Adrenal gland (tissue), 12 donors: ENCODE data around the gene BOD1. TPM values are rescaled to one million over a fixed set of nuclear protein-coding genes. Genes with fewer than 3 reads are reported as not detected.

Experiments
- DNase-seq, 7 donors: peaks; one replicate each; pipeline ENCODE4 v3.0.0-alpha.2; 2019 to 2020
- H3K27ac ChIP-seq, 5 donors: fragments of 200-600 bp; sonication (generic) in 4 of 5; 1 replicate in 3 of 5; 2 replicates in 2 of 5; pipeline versions ENCODE4 v1.5.1 to v1.8.0; 2016 to 2020; ENCODE audit warnings: mild to moderate bottlenecking in 1 of 5
- H3K27me3 ChIP-seq: fragments of 200-600 bp; 2 replicates; pipeline ENCODE4 v1.8.0; 2021
- H3K36me3 ChIP-seq, 2 donors: fragments of 200-600 bp; replicated peaks in 1 of 2; 1 replicate in 1 of 2; 2 replicates in 1 of 2; pipeline versions ENCODE4 v1.5.1 to v1.8.0; 2018 to 2022
- H3K4me1 ChIP-seq, 2 donors: fragments of 200-600 bp; replicated peaks in 1 of 2; 1 replicate in 1 of 2; 2 replicates in 1 of 2; pipeline versions ENCODE4 v1.5.1 to v1.8.0; 2018 to 2021
- H3K4me3 ChIP-seq, 4 donors: fragments of 200-600 bp; sonication (generic) in 3 of 4; one replicate each; pipeline ENCODE4 v1.5.1; 2016 to 2018
- H3K9me3 ChIP-seq, 3 donors: fragments of 200-600 bp; sonication (generic) in 1 of 3; replicated peaks in 1 of 3; 1 replicate in 2 of 3; 2 replicates in 1 of 3; pipeline versions ENCODE4 v1.5.1 to v1.8.0; 2016 to 2021
- CTCF ChIP-seq, 6 experiments: fragments of 450-650 bp in 4 of 6; fragments of 200-600 bp in 2 of 6; sonication (generic) in 1 of 6; IDR thresholded peaks; 1 replicate in 5 of 6; 2 replicates in 1 of 6; pipeline versions ENCODE4 v1.5.1 to v1.8.0; 2016 to 2021; ENCODE audit warnings: antibody characterized with exemption in 6 of 6, mild to moderate bottlenecking in 2 of 6, moderate library complexity in 1 of 6
- POLR2A ChIP-seq, 2 donors: fragments of 450-650 bp; IDR thresholded peaks; one replicate each; pipeline ENCODE4 v1.6.1; 2017; ENCODE audit warnings: antibody characterized with exemption in 2 of 2, mild to moderate bottlenecking in 2 of 2, moderate library complexity in 1 of 2
- WGBS, 4 donors: extraction: QIAGEN DNeasy Blood & Tissue Kit in 2 of 4; methylation state at CpG; one replicate each; pipeline versions ENCODE4 v1.1.5 to v1.1.7; 2013 to 2017; 5-methylcytosine and 5-hydroxymethylcytosine counted together
- intact Hi-C, 2 donors: fragments of 100-400 bp; cut with DNase I; formaldehyde crosslinking; loops; one replicate each; pipeline versions ENCODE4 v1.14.1 to v1.15.0; 2022 to 2023
- polyA plus RNA-seq, 3 donors: library from polyadenylated mRNA; stranded (reverse); fragments of 200-250 nt in 2 of 3; fragments of 350-450 nt in 1 of 3; fragmentation: Illumina TruSeq in 1 of 3; extraction: RNeasy Lipid Tissue Mini Kit (QIAGEN cat#74804) in 1 of 3; gene quantifications; one replicate each; pipeline ENCODE4 v1.2.3, GENCODE V29; 2013 to 2014
- total RNA-seq, 9 donors: library from RNA; depleted of rRNA in 4 of 9; stranded (reverse); fragments of >200 nt in 4 of 9; fragments of 120-200 nt in 1 of 9; fragmentation: NEBNext Ultra II Directional in 1 of 9; extraction: Animal tissue kit (Norgen Biotek cat#: 25700) in 1 of 9; gene quantifications; one replicate each; pipeline versions ENCODE4 v1.1.0 to v1.2.4, GENCODE V29; 2013 to 2023
- donor health status: healthy with polysubstance abuse.
- donor health status: Bipolar disorder and iron deficiency.
- donor health status: DM: yes; HTN: yes; CAD: no.
- donor health status: DM: no; HTN: no; CAD: no.
- donor health status: DM: no; HTN: no; CAD: no.
- donor health status: DM: yes; HTN: yes; CAD: no.

Gene BOD1
- total and polyA plus RNA-seq, 12 donors, result 30.0 to 127 (median 54.2) TPM

GRCh38 chr5:173627860-173628392 is 11.5 kb upstream of the BOD1 start:
- Histone ChIP-seq H3K4me3 (no peak overlapping the region), H3K36me3 (no peaks in the 10 kb centered on the region), H3K27ac (no peak overlapping the region), H3K27me3 (no peaks in the 10 kb centered on the region), H3K9me3 (no peaks in the 10 kb centered on the region), H3K4me1 (peaks cover 0 to 4% of the 10 kb centered on the region in 2 donors)
- TF ChIP-seq POLR2A (IDR thresholded peaks at IDR 0.05), result no peak
- no peak for TF ChIP-seq CTCF (IDR thresholded peaks at IDR 0.05)
- no peak for DNase-seq
- WGBS, 4 donors, result 55 to 72% (median 65%) methylated on average over 11 of the region's 11 CpGs
- intact Hi-C loops, result loop anchor here (10.0 kb wide), 2 partner anchors 137 to 267 kb away; no protein-coding TSS in a partner anchor

GRCh38 chr5:173627271-173627670 is 10.8 kb upstream of the BOD1 start:
- H3K36me3 ChIP-seq, result no peaks in the 10 kb centered on the region
- H3K27me3 ChIP-seq, result no peaks in the 10 kb centered on the region
- H3K4me3 ChIP-seq, result no peak overlapping the region
- DNase-seq, result no peak
- no peak overlapping the region for H3K27ac ChIP-seq
- no peaks in the 10 kb centered on the region for H3K9me3 ChIP-seq
- intact Hi-C loops, result loop anchor here (10.0 kb wide), 2 partner anchors 138 to 268 kb away; no protein-coding TSS in a partner anchor
- 88 to 94% (median 90%) methylated on average over 4 of the region's 4 CpGs for WGBS, 4 donors
- no peak for TF ChIP-seq CTCF (IDR thresholded peaks at IDR 0.05)
- TF ChIP-seq POLR2A (IDR thresholded peaks at IDR 0.05), result no peak
- peaks cover 0 to 4% of the 10 kb centered on the region in 2 donors for H3K4me1 ChIP-seq

GRCh38 chr5:173626505-173626820 is 10.0 kb upstream of the BOD1 start:
- Histone ChIP-seq H3K4me3 (no peak overlapping the region), H3K27ac (no peak overlapping the region), H3K27me3 (no peaks in the 10 kb centered on the region), H3K4me1 (peaks cover 0 to 4% of the 10 kb centered on the region in 2 donors), H3K9me3 (no peaks in the 10 kb centered on the region), H3K36me3 (no peaks in the 10 kb centered on the region)
- peak in 1 of 7 donors; percentile 10 for DNase-seq
- no peak for TF ChIP-seq CTCF (IDR thresholded peaks at IDR 0.05)
- TF ChIP-seq POLR2A (IDR thresholded peaks at IDR 0.05), result no peak
- WGBS, 4 donors, result 83 to 93% (median 90%) methylated on average over 3 of the region's 3 CpGs
- intact Hi-C loops, result loop anchor here (10.0 kb wide), 2 partner anchors 138 to 268 kb away; no protein-coding TSS in a partner anchor

- Histone ChIP-seq H3K27me3 (no peaks in the 10 kb centered on the region), H3K4me3 (no peak overlapping the region), H3K9me3 (no peaks in the 10 kb centered on the region), H3K4me1 (peaks cover 0 to 4% of the 10 kb centered on the region in 2 donors), H3K27ac (no peak overlapping the region), H3K36me3 (no peaks in the 10 kb centered on the region)
- no peak for DNase-seq
- intact Hi-C loops, result loop anchor here (10.0 kb wide), 2 partner anchors 139 to 269 kb away; no protein-coding TSS in a partner anchor
- TF ChIP-seq CTCF (IDR thresholded peaks at IDR 0.05), result no peak
- no peak for TF ChIP-seq POLR2A (IDR thresholded peaks at IDR 0.05)
- WGBS, 4 donors, result 82 to 92% (median 86%) methylated on average over 4 to 6 of the region's 6 CpGs
These were observed 9.4 kb upstream of the BOD1 start for GRCh38 chr5:173625673-173626504.
